HepG2 (cell line): Measurements from ENCODE around the gene FAM234A. TPM values are rescaled to one million over a fixed set of nuclear protein-coding genes. Genes with fewer than 3 reads are reported as not detected.
A peak's percentile ranks its signal among the peaks of the same experiment; 100 is the strongest.

ENCODE experiments used
- ATAC-seq: fragments of 200-7000 bp; cut with Tn5 transposase; 3 replicates; pipeline ENCODE4 v1.9.1; 2020; ENCODE audit warnings: mild to moderate bottlenecking, moderate library complexity
- BruUV-seq: library from RNA; stranded (reverse); fragments of 400-500 nt; replicated peaks from 2 replicates; lab custom pipeline; 2021; lab: Mats Ljungman, UMichigan
- CTCF ChIA-PET: fragments of 300-600 bp; formaldehyde crosslinking; extraction: SDS; loops from one replicate; lab custom pipeline; 2021; ENCODE audit warnings: low total read pairs, inconsistent platforms, low intra/inter-chr PET ratio; lab: Yijun Ruan, JAX
- POLR2A ChIA-PET: fragments of 350-600 bp; sonication (Branson Sonifier 250); formaldehyde crosslinking; loops from one replicate; lab custom pipeline; 2020; ENCODE audit warnings: antibody characterized with exemption, inconsistent platforms; lab: Yijun Ruan, JAX
- DNase-seq: peaks from one replicate; pipeline ENCODE4 v3.0.0-alpha.2; 2015; ENCODE audit warnings: low spot score
- FAIRE-seq: peaks from 3 replicates; lab custom pipeline; 2011; peaks lifted over from hg19 to GRCh38; lab: Jason Lieb, UNC
- H2AFZ ChIP-seq: one replicate; pipeline ENCODE4 v1.6.1; 2011; ENCODE audit warnings: low read length, inconsistent platforms
- H3K27ac ChIP-seq: fragments of 300-600 bp; 3 replicates; pipeline ENCODE4 v1.8.0; 2011; ENCODE audit warnings: mixed run types, mild to moderate bottlenecking, mixed read lengths, low read length, inconsistent platforms; ENCODE audit not compliant: insufficient read depth; ENCODE audit errors: extremely low read length
- H3K27me3 ChIP-seq, 2 experiments: fragments of 200-600 bp in 1 of 2; 2 replicates in 1 of 2; 3 replicates in 1 of 2; pipeline versions ENCODE4 v1.6.0 to v1.8.0; 2011; ENCODE audit warnings: low read length in 2 of 2, mild to moderate bottlenecking in 2 of 2, moderate library complexity in 2 of 2, inconsistent platforms in 1 of 2; ENCODE audit not compliant: insufficient read depth in 2 of 2, control insufficient read depth in 1 of 2
- H3K36me3 ChIP-seq, 2 experiments: fragments of 200-600 bp in 1 of 2; replicated peaks in 1 of 2; 2 replicates in 1 of 2; 3 replicates in 1 of 2; pipeline versions ENCODE4 v1.5.1 to v1.8.0; 2011; ENCODE audit warnings: low read length in 2 of 2, inconsistent platforms in 1 of 2; ENCODE audit not compliant: insufficient read depth in 2 of 2, control insufficient read depth in 1 of 2
- H3K4me1 ChIP-seq: 2 replicates; pipeline ENCODE4 v1.5.1; 2012; ENCODE audit warnings: low read length, inconsistent platforms; ENCODE audit not compliant: insufficient read depth
- H3K4me2 ChIP-seq: 2 replicates; pipeline ENCODE4 v1.6.0; 2011; ENCODE audit warnings: low read depth, low read length, inconsistent platforms
- H3K4me3 ChIP-seq, 3 experiments: fragments of 200-600 bp in 1 of 3; sonication (generic), shearing (Covaris generic) in 1 of 3; replicated peaks in 1 of 3; 2 replicates each; pipeline ENCODE4 v1.5.1; 2011 to 2016; ENCODE audit warnings: low read length in 3 of 3, inconsistent platforms in 2 of 3, low read depth in 2 of 3, mild to moderate bottlenecking in 2 of 3, control low read depth in 1 of 3, mixed read lengths in 1 of 3; ENCODE audit not compliant: insufficient read depth in 1 of 3
- H3K79me2 ChIP-seq: one replicate; pipeline ENCODE4 v1.6.1; 2011; ENCODE audit warnings: low read length, inconsistent platforms; ENCODE audit not compliant: insufficient read depth
- H3K9ac ChIP-seq: 2 replicates; pipeline ENCODE4 v1.6.0; 2011; ENCODE audit warnings: mild to moderate bottlenecking, low read depth, low read length, inconsistent platforms; ENCODE audit not compliant: insufficient read depth
- H3K9me3 ChIP-seq: 2 replicates; pipeline ENCODE4 v1.5.1; 2012; ENCODE audit warnings: mild to moderate bottlenecking, low read length
- H4K20me1 ChIP-seq: 2 replicates; pipeline ENCODE4 v1.6.0; 2011; ENCODE audit warnings: inconsistent platforms, mild to moderate bottlenecking, low read length, moderate library complexity; ENCODE audit not compliant: insufficient read depth
- FOXA1 ChIP-seq, 2 experiments: fragments of 450-650 bp in 1 of 2; sonication (generic) in 1 of 2; formaldehyde crosslinking in 1 of 2; IDR thresholded peaks; 2 replicates each; pipeline versions ENCODE4 v1.4.0 to v1.6.1; 2016 to 2020; ENCODE audit warnings: missing genetic modification reagents in 1 of 2
- FOXA3 ChIP-seq: IDR thresholded peaks from 2 replicates; pipeline ENCODE4 v1.6.1; 2016; ENCODE audit warnings: missing genetic modification reagents, missing compliant biosample characterization
- MXI1 ChIP-seq: IDR thresholded peaks from 3 replicates; pipeline ENCODE4 v1.6.1; 2012; ENCODE audit warnings: low read depth, low read length, inconsistent platforms, borderline replicate concordance
- SAP130 ChIP-seq: IDR thresholded peaks from 2 replicates; pipeline ENCODE4 v1.6.1; 2016; ENCODE audit warnings: low read depth
- TCF7 ChIP-seq: sonication (generic); IDR thresholded peaks from 2 replicates; pipeline ENCODE4 v1.6.1; 2016; ENCODE audit warnings: antibody characterized with exemption, low read depth
- ZNF225 ChIP-seq: sonication (generic); formaldehyde crosslinking; IDR thresholded peaks from 2 replicates; pipeline ENCODE4 v1.4.0; 2020; ENCODE audit warnings: mild to moderate bottlenecking, missing genetic modification reagents
- WGBS: methylation state at CpG from one replicate; pipeline ENCODE4 v1.1.6; 2017; ENCODE audit warnings: low lambda C conversion rate; 5-methylcytosine and 5-hydroxymethylcytosine counted together
- in situ Hi-C: cut with HindIII; loops from 2 replicates; pipeline ENCODE4 v1.10.0; 2017; ENCODE audit warnings: low pct_unique_long_range_greater_than_20kb; ENCODE audit not compliant: extremely low pct_ligation_motif_present
- intact Hi-C: fragments of 100-400 bp; cut with micrococcal nuclease; formaldehyde crosslinking; loops from one replicate; pipeline ENCODE4 v1.10.0; 2022; ENCODE audit not compliant: unreplicated experiment
- polyA plus RNA-seq, 8 experiments: library from polyadenylated mRNA; depleted of rRNA in 3 of 8; stranded (reverse) in 7 of 8; unstranded in 1 of 8; fragments of >200 nt; fragmentation: Illumina TruSeq in 4 of 8; extraction: Trizol in 4 of 8; gene quantifications; 2 replicates each; pipeline versions ENCODE4 v1.2.1 to v1.2.3, GENCODE V29; 2011 to 2016; ENCODE audit warnings: low read depth in 4 of 8, missing spikeins in 1 of 8, mixed read lengths in 1 of 8; ENCODE audit not compliant: insufficient read depth in 1 of 8
- total RNA-seq, 5 experiments: library from RNA; depleted of rRNA; stranded (reverse); fragments of >200 nt; fragmentation: Illumina TruSeq; extraction: Trizol; gene quantifications; 2 replicates each; pipeline ENCODE4 v1.2.3, GENCODE V29; 2016; ENCODE audit warnings: low read depth in 1 of 5
- TF ChIP-seq, protein P1 (sequence below): IDR thresholded peaks from 2 replicates; pipeline ENCODE4 v1.6.1; 2012; ENCODE audit warnings: inconsistent platforms
- TF ChIP-seq, protein P2 (sequence below): sonication (generic); formaldehyde crosslinking; IDR thresholded peaks from 2 replicates; pipeline ENCODE4 v1.5.1; 2020; ENCODE audit warnings: mild to moderate bottlenecking, moderate library complexity, missing genetic modification reagents

FAM234A gene
- total and polyA plus RNA-seq, 2 of the 13 experiments (the other 11 are each of a cell fraction or from before 2014, with no cell fraction given), result 29.2 to 34.4 TPM

DNA sequence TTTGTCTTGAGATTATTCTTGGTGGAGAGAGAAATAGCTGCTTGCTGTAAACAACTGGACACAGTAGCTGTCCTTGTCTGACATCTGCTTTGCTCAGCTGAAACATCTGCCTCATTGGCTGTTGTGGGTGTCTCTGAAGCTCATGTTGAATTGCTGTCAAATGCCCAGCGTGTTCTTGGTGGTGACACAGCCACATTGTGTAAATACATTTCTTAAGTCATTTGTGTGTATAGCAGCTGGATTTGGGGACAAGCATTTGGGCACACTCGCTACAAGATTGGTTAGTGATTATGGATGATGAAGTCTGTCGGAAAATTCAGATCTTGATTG lies 5.3 kb downstream of the FAM234A start:
- H3K79me2 ChIP-seq, result no peaks in the 10 kb centered on the region
- H3K27me3 ChIP-seq, result no peaks in the 10 kb centered on the region; a peak in 1 of 5 replicates
- ChIA-PET POLR2A (interaction anchor here (1.3 kb wide), 1 partner anchor 113 kb away, joined by 4 read pairs; the partner anchor contains the start of gene AXIN1), CTCF (interaction anchor here (0.6 kb wide), 1 partner anchor 123 kb away, joined by 4 read pairs; no protein-coding TSS in a partner anchor)
- FAIRE-seq (no peak), ATAC-seq (peak; percentile 10; the same call in 1 of the 3 replicates), DNase-seq (peak; percentile 39)
- H3K4me2 ChIP-seq, result no peak overlapping the region
- H3K9me3 ChIP-seq, result no peaks in the 10 kb centered on the region
- peak; percentile 64 for TF ChIP-seq SAP130 (CRISPR knock-in tag)
- TF ChIP-seq, protein P1, sequence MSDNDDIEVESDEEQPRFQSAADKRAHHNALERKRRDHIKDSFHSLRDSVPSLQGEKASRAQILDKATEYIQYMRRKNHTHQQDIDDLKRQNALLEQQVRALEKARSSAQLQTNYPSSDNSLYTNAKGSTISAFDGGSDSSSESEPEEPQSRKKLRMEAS, result peak; percentile 17; the same call in 1 of the 2 replicates
- peak; percentile 62; the same call in 1 of the 3 replicates for TF ChIP-seq MXI1
- TF ChIP-seq FOXA3 (CRISPR knock-in tag), result peak; percentile 18; the same call in 1 of the 2 replicates
- TF ChIP-seq ZNF225 (CRISPR knock-in tag), result no peak
- no peak for TF ChIP-seq TCF7
- no peak for TF ChIP-seq FOXA1 (IDR thresholded peaks at IDR 0.05)
- 0 out of 2 replicates have a peak, but pooled peaks have one; percentile 36 for TF ChIP-seq FOXA1 (CRISPR knock-in tag; IDR thresholded peaks at IDR 0.05)
- no peak overlapping the region for H2AFZ ChIP-seq
- no TSS peak for BruUV-seq
- intact Hi-C loops (loop anchor here (5.0 kb wide), 1 partner anchor 47 kb away; no protein-coding TSS in a partner anchor), in situ Hi-C loops (no loop called here)
- no peak overlapping the region for H3K4me3 ChIP-seq
- H4K20me1 ChIP-seq, result no peaks in the 10 kb centered on the region
- no peak overlapping the region for H3K27ac ChIP-seq
- no peak overlapping the region for H3K9ac ChIP-seq
- H3K4me1 ChIP-seq, result peaks cover 24% of the 10 kb centered on the region
- no peaks in the 10 kb centered on the region for H3K36me3 ChIP-seq
- WGBS, result 52% methylated on average over 3 of the region's 3 CpGs

DNA sequence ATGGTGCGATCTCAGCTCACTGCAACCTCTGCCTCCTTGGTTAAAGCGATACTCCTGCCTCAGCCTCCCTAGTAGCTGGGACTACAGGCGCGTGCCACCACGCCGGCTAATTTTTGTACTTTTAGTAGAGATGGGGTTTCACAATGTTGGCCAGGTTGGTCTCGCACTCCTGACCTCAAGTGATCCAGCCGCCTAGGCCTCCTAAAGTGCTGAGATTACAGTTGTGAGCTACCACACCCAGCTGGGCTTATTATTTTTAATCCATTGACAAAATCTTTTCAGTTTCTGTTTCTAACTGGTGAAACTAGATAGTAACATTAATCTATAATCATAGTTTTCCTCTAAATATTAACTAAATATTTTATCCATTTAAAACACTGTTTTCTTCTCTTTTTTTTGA lies 5.9 kb downstream of the FAM234A start:
- DNase-seq (no peak), ATAC-seq (no peak)
- H3K27me3 ChIP-seq, result no peaks in the 10 kb centered on the region
- H2AFZ ChIP-seq, result no peak overlapping the region
- H3K79me2 ChIP-seq, result no peaks in the 10 kb centered on the region
- intact Hi-C loops, result no loop called here
- TF ChIP-seq, protein P2, sequence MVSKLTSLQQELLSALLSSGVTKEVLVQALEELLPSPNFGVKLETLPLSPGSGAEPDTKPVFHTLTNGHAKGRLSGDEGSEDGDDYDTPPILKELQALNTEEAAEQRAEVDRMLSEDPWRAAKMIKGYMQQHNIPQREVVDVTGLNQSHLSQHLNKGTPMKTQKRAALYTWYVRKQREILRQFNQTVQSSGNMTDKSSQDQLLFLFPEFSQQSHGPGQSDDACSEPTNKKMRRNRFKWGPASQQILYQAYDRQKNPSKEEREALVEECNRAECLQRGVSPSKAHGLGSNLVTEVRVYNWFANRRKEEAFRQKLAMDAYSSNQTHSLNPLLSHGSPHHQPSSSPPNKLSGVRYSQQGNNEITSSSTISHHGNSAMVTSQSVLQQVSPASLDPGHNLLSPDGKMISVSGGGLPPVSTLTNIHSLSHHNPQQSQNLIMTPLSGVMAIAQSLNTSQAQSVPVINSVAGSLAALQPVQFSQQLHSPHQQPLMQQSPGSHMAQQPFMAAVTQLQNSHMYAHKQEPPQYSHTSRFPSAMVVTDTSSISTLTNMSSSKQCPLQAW, result no peak
- TF ChIP-seq, all 625 proteins: peak for 0
- H3K4me2 ChIP-seq, result no peak overlapping the region
- in situ Hi-C loops, result no loop called here
- no peaks in the 10 kb centered on the region for H3K36me3 ChIP-seq
- no peak overlapping the region for H3K9ac ChIP-seq
- CTCF ChIA-PET, result interaction anchor here (0.6 kb wide), 1 partner anchor 122 kb away, joined by 4 read pairs; no protein-coding TSS in a partner anchor
- POLR2A ChIA-PET, result interaction anchor here (1.3 kb wide), 1 partner anchor 112 kb away, joined by 4 read pairs; the partner anchor contains the start of gene AXIN1
- FAIRE-seq, result no peak
- H3K27ac ChIP-seq, result no peak overlapping the region
- BruUV-seq, result no TSS peak
- H3K9me3 ChIP-seq, result no peaks in the 10 kb centered on the region
- WGBS, result 91% methylated on average over 8 of the region's 8 CpGs
- H3K4me1 ChIP-seq, result peaks cover 24% of the 10 kb centered on the region
- H3K4me3 ChIP-seq, result no peak overlapping the region
- no peaks in the 10 kb centered on the region for H4K20me1 ChIP-seq
